Measurements from ENCODE around the gene NR3C1. TPM values are rescaled to one million over a fixed set of nuclear protein-coding genes. Genes with fewer than 3 reads are reported as not detected.

Gene NR3C1
- polyA plus RNA-seq, 1 donor from 2014 or later, result 2.3 TPM

- H3K79me2 ChIP-seq (replicated peaks; ENCODE audit: insufficient read depth, low read length), result no peaks in the 10 kb centered on the region
- no peak overlapping the region for H3K4me3 ChIP-seq (ENCODE audit: low read length)
- H3K9ac ChIP-seq (ENCODE audit: low read length), result no peak overlapping the region
- H3K4me2 ChIP-seq (ENCODE audit: low read length), result no peak overlapping the region
- no peak overlapping the region for H3K27ac ChIP-seq (ENCODE audit: low read length)
- no peaks in the 10 kb centered on the region for H3F3A ChIP-seq (ENCODE audit: insufficient read depth, low read length, poor library complexity, severe bottlenecking)
- H2AFZ ChIP-seq (ENCODE audit: low read depth, low read length), result no peak overlapping the region
- no peaks in the 10 kb centered on the region for H3K9me2 ChIP-seq (ENCODE audit: insufficient read depth, low read length)
- no peaks in the 10 kb centered on the region for H3K36me3 ChIP-seq (ENCODE audit: insufficient read depth, low read length)
- H3K27me3 ChIP-seq (ENCODE audit: insufficient read depth, low read depth, low read length), result no peaks in the 10 kb centered on the region
- no peaks in the 10 kb centered on the region for H3K9me3 ChIP-seq (ENCODE audit: low read length)
- no peaks in the 10 kb centered on the region for H4K20me1 ChIP-seq (ENCODE audit: insufficient read depth)
- no peak for TF ChIP-seq EZH2 (IDR thresholded peaks at IDR 0.05; ENCODE audit: borderline replicate concordance, insufficient read depth, low read length, poor library complexity, severe bottlenecking)
- TF ChIP-seq SMC3 (conservative IDR thresholded peaks at IDR 0.05; ENCODE audit: poor library complexity), result no peak
- TF ChIP-seq MXI1 (conservative IDR thresholded peaks at IDR 0.05; ENCODE audit: poor library complexity, severe bottlenecking), result no peak
These were observed 144.8 kb downstream of the NR3C1 start for GRCh38 chr5:143258559-143259253.

DNA sequence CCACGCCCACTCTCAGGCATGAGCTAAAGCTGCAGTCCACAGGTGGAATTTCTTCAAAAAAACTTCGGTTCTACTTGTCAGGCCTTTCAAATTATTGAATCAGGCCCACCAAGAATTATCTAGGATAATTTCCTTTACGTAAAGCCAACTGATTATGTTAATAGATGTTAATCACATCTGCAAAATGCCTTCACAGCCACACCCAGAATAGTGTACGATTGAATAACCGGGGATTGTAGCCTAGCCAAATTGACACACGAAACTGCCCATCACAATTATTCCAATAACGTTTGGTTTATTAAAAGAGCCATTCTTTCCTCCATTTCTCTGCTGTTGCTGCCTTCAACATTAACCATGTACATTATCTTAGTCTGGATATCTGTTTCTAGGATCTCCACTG lies 148.7 kb downstream of the NR3C1 start:
- Histone ChIP-seq H3F3A (ENCODE audit: insufficient read depth, low read length, poor library complexity, severe bottlenecking) (no peaks in the 10 kb centered on the region), H3K27me3 (ENCODE audit: insufficient read depth, low read depth, low read length) (no peaks in the 10 kb centered on the region), H3K79me2 (replicated peaks; ENCODE audit: insufficient read depth, low read length) (no peaks in the 10 kb centered on the region), H3K9me3 (ENCODE audit: low read length) (no peaks in the 10 kb centered on the region), H3K27ac (ENCODE audit: low read length) (no peak overlapping the region), H3K36me3 (ENCODE audit: insufficient read depth, low read length) (no peaks in the 10 kb centered on the region), H3K4me2 (ENCODE audit: low read length) (no peak overlapping the region), H3K9ac (ENCODE audit: low read length) (no peak overlapping the region), H4K20me1 (ENCODE audit: insufficient read depth) (no peaks in the 10 kb centered on the region), H3K4me3 (ENCODE audit: low read length) (no peak overlapping the region), H3K9me2 (ENCODE audit: insufficient read depth, low read length) (no peaks in the 10 kb centered on the region), H2AFZ (ENCODE audit: low read depth, low read length) (no peak overlapping the region)
- TF ChIP-seq EZH2 (IDR thresholded peaks at IDR 0.05; ENCODE audit: borderline replicate concordance, insufficient read depth, low read length, poor library complexity, severe bottlenecking) (no peak), CTCF (IDR thresholded peaks at IDR 0.05; ENCODE audit: poor library complexity, severe bottlenecking) (no peak), POLR2AphosphoS5 (IDR thresholded peaks at IDR 0.05) (no peak), RAD21 (conservative IDR thresholded peaks at IDR 0.05) (no peak), EP300 (conservative IDR thresholded peaks at IDR 0.05; ENCODE audit: poor library complexity, severe bottlenecking) (no peak), SMC3 (conservative IDR thresholded peaks at IDR 0.05; ENCODE audit: poor library complexity) (no peak), TAF1 (IDR thresholded peaks at IDR 0.05; ENCODE audit: low read depth) (no peak), MXI1 (conservative IDR thresholded peaks at IDR 0.05; ENCODE audit: poor library complexity, severe bottlenecking) (no peak)
- TF ChIP-seq, protein P1, sequence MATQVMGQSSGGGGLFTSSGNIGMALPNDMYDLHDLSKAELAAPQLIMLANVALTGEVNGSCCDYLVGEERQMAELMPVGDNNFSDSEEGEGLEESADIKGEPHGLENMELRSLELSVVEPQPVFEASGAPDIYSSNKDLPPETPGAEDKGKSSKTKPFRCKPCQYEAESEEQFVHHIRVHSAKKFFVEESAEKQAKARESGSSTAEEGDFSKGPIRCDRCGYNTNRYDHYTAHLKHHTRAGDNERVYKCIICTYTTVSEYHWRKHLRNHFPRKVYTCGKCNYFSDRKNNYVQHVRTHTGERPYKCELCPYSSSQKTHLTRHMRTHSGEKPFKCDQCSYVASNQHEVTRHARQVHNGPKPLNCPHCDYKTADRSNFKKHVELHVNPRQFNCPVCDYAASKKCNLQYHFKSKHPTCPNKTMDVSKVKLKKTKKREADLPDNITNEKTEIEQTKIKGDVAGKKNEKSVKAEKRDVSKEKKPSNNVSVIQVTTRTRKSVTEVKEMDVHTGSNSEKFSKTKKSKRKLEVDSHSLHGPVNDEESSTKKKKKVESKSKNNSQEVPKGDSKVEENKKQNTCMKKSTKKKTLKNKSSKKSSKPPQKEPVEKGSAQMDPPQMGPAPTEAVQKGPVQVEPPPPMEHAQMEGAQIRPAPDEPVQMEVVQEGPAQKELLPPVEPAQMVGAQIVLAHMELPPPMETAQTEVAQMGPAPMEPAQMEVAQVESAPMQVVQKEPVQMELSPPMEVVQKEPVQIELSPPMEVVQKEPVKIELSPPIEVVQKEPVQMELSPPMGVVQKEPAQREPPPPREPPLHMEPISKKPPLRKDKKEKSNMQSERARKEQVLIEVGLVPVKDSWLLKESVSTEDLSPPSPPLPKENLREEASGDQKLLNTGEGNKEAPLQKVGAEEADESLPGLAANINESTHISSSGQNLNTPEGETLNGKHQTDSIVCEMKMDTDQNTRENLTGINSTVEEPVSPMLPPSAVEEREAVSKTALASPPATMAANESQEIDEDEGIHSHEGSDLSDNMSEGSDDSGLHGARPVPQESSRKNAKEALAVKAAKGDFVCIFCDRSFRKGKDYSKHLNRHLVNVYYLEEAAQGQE (IDR thresholded peaks at IDR 0.05; ENCODE audit: borderline replicate concordance), result no peak

Measured in neural cell (in vitro differentiated cells).